GM19455 (cell line): ENCODE data around the gene RBM25.
A peak's percentile ranks its signal among the peaks of the same experiment; 100 is the strongest.

ENCODE experiments used
- ATAC-seq: cut with Tn5 transposase; IDR thresholded peaks from one replicate; pipeline ENCODE4 v1.9.1; 2021; ENCODE audit not compliant: unreplicated experiment

Gene RBM25

DNA sequence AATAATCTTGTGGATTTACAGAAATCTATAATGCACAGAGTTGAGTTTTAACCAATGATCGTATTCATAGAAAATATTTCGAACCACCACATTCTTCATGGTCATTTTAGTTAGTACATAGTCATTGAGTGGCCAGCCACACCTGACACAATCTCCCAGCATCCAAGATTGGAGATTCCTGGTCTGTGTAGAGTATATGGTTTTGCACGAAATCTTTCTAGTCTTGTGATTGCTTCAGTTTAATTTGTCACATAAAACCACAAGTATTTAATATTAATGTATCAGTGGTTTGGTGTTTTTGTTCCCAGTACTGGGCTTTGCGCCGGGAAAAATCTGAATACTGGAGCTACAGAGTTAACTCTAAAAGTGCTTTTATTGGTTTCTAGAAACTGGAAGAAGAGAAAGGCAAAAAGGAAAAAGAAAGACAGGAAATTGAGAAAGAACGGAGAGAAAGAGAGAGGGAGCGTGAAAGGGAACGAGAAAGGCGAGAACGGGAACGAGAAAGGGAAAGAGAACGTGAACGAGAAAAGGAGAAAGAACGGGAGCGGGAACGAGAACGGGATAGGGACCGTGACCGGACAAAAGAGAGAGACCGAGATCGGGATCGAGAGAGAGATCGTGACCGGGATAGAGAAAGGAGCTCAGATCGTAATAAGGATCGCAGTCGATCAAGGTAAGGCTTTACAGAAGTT is 44.6 kb downstream of the RBM25 start:
- ATAC-seq: no peak

DNA sequence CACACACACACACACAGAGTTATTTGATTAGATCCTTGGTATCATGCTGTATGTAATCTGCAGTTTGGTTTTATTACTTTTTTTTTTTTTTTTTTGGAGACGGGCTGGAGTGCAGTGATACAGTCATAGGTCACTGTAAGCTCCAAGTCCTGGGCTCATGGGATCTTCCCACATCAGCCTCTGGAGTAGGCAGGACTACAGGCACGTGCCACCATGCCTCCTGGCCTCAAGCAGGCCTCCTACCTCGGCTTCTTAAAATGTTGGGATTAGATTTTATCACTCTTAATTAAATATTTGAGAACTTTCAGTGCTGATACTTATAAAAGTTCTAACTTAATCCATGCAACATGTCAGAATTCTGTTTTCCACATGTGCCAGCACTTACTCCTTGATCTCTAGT is 46.7 kb downstream of the RBM25 start:
- no peak for ATAC-seq

GRCh38 chr14:73105727-73106126 is 47.4 kb downstream of the RBM25 start:
- ATAC-seq: no peak

DNA sequence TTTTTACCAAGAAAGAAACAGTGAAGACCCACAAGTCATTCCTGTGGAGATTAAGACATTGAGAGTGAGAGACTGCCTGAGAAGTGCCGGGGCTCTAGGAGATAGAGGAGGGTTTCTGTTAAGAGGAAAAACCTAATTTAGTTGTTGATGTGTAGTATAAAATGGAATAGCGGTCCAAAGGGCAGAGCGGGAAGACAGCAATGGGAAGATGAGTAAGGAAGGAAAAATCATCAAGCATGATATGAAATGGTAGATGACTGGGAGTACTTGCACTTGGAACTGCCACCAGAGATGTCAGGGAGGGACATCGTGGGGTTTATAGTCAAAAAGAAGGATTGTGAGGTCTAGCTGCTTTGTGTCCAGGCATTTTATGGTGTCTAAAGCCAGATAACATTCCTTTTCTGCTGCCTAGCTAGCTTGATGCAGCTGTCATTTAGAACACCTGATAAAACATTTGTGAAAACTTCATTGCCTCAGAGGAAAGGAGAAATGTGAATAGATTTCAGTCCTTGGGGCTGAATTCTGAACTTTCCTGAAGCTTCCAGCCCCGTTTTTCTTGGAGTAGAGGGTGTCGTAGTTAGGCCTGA is 57.8 kb downstream of the RBM25 start:
- ATAC-seq: no peak

- ATAC-seq: no peak
Observed at GRCh38 chr14:73124180-73124894, 66.0 kb downstream of the RBM25 start.

GRCh38 chr14:73125169-73125588 is 66.8 kb downstream of the RBM25 start:
- ATAC-seq: no peak

DNA sequence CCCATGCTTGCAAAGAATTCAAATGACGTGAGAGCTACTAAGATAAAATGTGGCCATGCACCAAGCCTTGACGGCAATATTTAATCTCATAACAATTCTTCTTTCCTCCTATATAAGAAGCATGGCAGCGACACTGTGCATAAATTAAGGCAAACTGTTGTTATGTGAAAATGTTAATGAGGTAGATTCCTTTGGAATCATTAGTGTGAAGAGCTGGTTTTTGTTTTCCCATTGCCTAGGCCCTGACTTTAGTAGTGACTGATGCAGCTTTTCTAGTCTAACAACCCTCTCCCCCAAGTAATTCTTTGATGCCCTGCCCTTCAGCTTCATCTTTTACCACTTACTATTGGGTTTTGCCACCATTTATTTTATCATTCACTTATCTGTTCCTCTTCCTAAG is 67.4 kb downstream of the RBM25 start:
- ATAC-seq: no peak

- ATAC-seq: no peak
Observed at GRCh38 chr14:73133795-73134194, 75.5 kb downstream of the RBM25 start.

GRCh38 chr14:73136085-73136386 is 77.7 kb downstream of the RBM25 start:
- no peak for ATAC-seq

DNA sequence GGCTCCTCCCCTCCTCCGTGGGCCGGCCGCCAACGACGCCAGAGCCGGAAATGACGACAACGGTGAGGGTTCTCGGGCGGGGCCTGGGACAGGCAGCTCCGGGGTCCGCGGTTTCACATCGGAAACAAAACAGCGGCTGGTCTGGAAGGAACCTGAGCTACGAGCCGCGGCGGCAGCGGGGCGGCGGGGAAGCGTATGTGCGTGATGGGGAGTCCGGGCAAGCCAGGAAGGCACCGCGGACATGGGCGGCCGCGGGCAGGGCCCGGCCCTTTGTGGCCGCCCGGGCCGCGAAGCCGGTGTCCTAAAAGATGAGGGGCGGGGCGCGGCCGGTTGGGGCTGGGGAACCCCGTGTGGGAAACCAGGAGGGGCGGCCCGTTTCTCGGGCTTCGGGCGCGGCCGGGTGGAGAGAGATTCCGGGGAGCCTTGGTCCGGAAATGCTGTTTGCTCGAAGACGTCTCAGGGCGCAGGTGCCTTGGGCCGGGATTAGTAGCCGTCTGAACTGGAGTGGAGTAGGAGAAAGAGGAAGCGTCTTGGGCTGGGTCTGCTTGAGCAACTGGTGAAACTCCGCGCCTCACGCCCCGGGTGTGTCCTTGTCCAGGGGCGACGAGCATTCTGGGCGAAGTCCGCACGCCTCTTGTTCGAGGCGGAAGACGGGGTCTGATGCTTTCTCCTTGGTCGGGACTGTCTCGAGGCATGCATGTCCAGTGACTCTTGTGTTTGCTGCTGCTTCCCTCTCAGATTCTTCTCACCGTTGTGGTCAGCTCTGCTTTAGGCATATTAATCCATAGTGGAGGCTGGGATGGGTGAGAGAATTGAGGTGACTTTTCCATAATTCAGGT is 78.3 kb downstream of the RBM25 start, which contains the start of gene PSEN1:
TSS of gene PSEN1 (plus strand) at position 121 of the 839 bp plus-strand sequence. CDS start 11,513 bp downstream, outside the sequence.
- ATAC-seq: peak; percentile 93

DNA sequence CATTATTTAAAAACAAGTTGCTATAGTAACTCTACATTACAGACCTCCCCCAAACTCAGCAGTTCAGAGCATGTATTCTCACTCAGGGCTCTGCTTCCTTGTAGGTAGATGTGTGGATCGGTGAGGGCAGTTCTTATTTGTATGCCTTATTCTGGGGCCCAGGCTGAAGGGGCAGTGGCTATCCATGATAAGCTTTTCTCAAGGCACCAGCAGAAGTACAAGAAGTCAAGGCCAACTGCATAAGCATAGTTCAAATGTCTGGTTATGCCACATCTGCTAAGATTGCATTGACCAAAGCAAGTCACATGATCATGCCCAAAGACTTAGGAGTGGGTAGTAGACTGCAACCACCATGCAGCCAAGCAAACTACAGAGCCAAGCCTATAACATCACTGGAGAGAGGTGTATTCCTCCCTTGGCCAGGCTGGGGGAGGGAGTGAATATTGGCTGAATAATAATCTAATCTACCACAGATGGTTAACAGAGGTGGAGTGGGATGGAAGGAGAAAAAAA is 82.5 kb downstream of the RBM25 start:
- ATAC-seq: no peak

DNA sequence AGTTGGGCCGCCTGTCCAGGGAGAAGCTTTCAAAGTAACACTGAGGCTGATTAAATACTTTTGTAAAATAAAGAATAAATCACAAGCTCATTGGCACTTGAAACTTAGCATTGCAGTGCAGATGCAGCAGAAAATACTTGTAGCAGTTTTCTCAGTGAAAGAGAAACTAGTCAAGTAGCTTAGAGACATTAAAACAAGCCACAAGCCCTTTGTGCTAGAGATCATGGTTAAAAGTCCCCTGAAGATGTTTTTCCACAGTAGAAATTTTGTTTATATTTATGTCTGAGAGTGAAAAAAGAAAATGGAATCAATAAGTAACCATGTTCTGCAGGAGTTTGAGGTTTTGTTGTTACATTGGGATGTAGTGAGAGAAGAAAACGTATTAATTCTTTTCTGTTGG is 83.9 kb downstream of the RBM25 start:
- ATAC-seq: no peak

GRCh38 chr14:73143003-73143402 is 84.7 kb downstream of the RBM25 start:
- no peak for ATAC-seq

GRCh38 chr14:73143617-73144016 is 85.3 kb downstream of the RBM25 start:
- ATAC-seq: no peak

DNA sequence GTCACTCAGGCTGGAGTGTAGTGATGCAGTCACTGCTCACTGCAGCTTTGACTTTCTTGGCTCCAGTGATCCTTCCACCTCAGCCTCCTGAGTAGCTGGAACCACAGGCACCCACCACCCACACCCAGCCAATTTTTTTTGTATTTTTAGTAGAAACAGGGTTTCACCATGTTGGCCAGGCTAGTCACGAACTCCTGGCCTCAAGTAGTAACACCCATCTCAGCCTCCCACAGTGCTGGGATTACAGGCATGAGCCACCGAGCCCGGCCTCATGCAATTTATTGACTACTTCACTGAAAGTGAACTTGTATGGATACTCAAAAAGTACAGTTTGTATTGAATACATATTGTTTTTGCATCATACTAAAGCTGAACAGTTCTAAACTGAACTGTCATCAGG is 87.0 kb downstream of the RBM25 start:
- no peak for ATAC-seq

- ATAC-seq: no peak
Observed at GRCh38 chr14:73146111-73146510, 87.8 kb downstream of the RBM25 start.

DNA sequence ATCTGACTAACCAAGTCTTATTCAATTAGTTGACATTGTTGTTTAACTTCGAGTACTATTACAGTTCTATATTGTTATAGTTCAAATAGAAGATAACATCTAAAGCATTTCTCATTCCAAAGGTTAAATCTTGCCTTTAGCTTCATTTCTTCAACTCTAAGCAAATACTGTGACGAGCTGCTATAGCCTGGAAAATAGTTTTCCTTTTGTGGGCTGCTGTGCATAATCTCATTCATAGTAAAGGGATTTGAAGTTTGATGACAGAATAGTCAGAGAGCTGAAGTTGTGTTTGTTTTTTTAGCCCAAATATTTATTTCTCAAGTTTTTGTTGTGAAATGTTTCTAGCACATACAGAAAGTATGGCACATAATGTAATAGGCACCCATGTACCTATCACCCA is 91.4 kb downstream of the RBM25 start:
- no peak for ATAC-seq

- no peak for ATAC-seq
Observed at GRCh38 chr14:73153272-73153671, 94.9 kb downstream of the RBM25 start.

- no peak for ATAC-seq
Observed at GRCh38 chr14:73162251-73162650, 103.9 kb downstream of the RBM25 start.

DNA sequence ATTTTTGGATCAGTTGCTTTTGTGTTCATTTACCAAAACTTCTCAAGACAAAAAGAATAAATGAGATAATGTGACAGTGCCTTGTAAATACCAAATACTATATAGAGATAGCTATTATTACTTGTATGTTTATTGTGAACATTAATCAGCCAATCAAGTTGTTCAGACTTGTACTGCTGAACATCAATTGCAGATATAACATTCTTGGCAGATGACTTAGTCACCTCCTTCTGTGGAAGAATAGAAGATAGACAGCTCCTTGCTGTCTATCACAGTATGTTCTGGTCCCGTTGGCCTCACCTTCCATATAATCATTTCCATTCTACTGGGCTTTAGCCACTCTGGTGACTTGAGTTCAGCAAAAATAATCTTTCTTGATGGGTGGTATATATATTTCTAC is 108.1 kb downstream of the RBM25 start:
- ATAC-seq: no peak

- no peak for ATAC-seq
Observed at GRCh38 chr14:73167727-73168126, 109.4 kb downstream of the RBM25 start.
